Measurements from ENCODE around the gene AUTS2. TPM values are rescaled to one million over a fixed set of nuclear protein-coding genes. Genes with fewer than 3 reads are reported as not detected.
A peak's percentile ranks its signal among the peaks of the same experiment; 100 is the strongest.

The AUTS2 gene
- total and polyA plus RNA-seq, 10 of the 15 experiments (the other 5 are each of a cell fraction or from before 2014, with no cell fraction given) = 6.4 to 55.6 (median 21.6) TPM

DNA sequence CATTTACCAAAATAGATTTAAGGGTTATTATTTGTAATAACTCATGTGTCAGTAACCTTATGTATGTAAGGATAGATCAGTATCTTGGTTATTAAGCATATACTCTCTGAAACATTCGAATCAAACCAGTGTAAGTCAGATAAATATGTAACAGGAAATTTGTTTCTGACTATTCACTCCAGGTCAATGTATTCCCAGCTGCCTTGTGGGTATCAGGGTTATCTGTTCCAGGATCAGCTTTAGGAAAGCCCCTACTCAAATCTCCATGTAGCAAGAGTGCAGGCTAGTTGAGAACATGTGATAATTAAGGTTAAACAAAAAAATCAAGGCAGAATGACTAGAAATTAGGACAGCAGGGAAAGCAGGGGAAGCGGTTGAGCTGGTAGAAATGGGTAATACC is 201.7 kb downstream of the AUTS2 start (continued):
- TF ChIP-seq RB1 (IDR thresholded peaks at IDR 0.05; ENCODE audit: borderline replicate concordance) (no peak), SIN3A (IDR thresholded peaks at IDR 0.05; ENCODE audit: low read depth, low read length) (no peak), STAT1 (conservative IDR thresholded peaks at IDR 0.05) (no peak), CHD1 (IDR thresholded peaks at IDR 0.05; ENCODE audit: low read depth, low read length) (no peak), HDAC2 (IDR thresholded peaks at IDR 0.05) (no peak), PAX8 (IDR thresholded peaks at IDR 0.05) (no peak), KDM1A (IDR thresholded peaks at IDR 0.05; ENCODE audit: borderline replicate concordance) (no peak)
- TF ChIP-seq, protein P1, sequence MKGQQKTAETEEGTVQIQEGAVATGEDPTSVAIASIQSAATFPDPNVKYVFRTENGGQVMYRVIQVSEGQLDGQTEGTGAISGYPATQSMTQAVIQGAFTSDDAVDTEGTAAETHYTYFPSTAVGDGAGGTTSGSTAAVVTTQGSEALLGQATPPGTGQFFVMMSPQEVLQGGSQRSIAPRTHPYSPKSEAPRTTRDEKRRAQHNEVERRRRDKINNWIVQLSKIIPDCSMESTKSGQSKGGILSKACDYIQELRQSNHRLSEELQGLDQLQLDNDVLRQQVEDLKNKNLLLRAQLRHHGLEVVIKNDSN (IDR thresholded peaks at IDR 0.05; ENCODE audit: borderline replicate concordance, extremely low read length, insufficient read depth, low read depth, low read length) = no peak
- TF ChIP-seq, protein P2, sequence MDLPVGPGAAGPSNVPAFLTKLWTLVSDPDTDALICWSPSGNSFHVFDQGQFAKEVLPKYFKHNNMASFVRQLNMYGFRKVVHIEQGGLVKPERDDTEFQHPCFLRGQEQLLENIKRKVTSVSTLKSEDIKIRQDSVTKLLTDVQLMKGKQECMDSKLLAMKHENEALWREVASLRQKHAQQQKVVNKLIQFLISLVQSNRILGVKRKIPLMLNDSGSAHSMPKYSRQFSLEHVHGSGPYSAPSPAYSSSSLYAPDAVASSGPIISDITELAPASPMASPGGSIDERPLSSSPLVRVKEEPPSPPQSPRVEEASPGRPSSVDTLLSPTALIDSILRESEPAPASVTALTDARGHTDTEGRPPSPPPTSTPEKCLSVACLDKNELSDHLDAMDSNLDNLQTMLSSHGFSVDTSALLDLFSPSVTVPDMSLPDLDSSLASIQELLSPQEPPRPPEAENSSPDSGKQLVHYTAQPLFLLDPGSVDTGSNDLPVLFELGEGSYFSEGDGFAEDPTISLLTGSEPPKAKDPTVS (IDR thresholded peaks at IDR 0.05; ENCODE audit: low read depth, low read length) = no peak

DNA sequence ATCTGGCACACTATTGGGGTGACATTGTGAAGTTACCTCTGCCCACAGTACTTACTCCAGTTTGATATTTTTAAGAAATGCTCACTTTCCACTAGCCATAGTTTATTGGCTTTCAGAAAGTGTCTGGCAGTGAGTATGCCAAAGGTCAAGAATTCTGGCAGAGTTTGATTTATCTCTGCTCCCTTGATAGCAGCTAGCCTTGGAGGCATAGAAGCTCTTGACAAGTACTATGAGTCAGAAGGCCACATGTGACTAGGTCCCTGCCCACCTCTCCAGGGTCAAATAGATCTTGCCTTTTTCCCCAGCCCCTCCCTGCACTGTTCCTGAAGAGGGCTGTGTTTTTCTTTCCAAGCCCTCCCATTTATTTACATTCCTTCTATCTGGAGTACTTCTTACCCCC is 202.2 kb downstream of the AUTS2 start:
- no peaks in the 10 kb centered on the region for H3K9me3 ChIP-seq (replicated peaks; ENCODE audit: control insufficient read depth, insufficient read depth, low read length)
- H3K4me3 ChIP-seq = no peak overlapping the region
- no TSS peak for BruUV-seq (replicated peaks)
- ChIA-PET SMC1A (ENCODE audit: uncharacterized antibody, unreplicated experiment) (interaction anchor here (0.6 to 10.5 kb wide), 20 partner anchors 19 to 373 kb away, joined by 3 to 103 read pairs (median 5); no protein-coding TSS in a partner anchor), RAD21 (ENCODE audit: unreplicated experiment) (interaction anchor here (0.5 to 7.3 kb wide), 15 partner anchors 9 to 466 kb away, joined by 3 to 86 read pairs (median 3); no protein-coding TSS in a partner anchor), CTCF (interaction anchor here (1.0 to 2.4 kb wide), 13 partner anchors 10 to 898 kb away, joined by 3 to 11 read pairs (median 5); no protein-coding TSS in a partner anchor), POLR2A (interaction anchor here (1.3 to 2.5 kb wide), 3 partner anchors 22 to 43 kb away, joined by 3 to 10 read pairs (median 3); no protein-coding TSS in a partner anchor)
- H2AFZ ChIP-seq (ENCODE audit: control insufficient read depth, low read depth, low read length) = no peak overlapping the region
- H3K27ac ChIP-seq (ENCODE audit: control insufficient read depth, insufficient read depth) = no peak overlapping the region
- H3K36me3 ChIP-seq (ENCODE audit: control insufficient read depth in 2 of 2, insufficient read depth in 2 of 2, low read length in 1 of 2) = no peaks in the 10 kb centered on the region
- TF ChIP-seq, protein P3, sequence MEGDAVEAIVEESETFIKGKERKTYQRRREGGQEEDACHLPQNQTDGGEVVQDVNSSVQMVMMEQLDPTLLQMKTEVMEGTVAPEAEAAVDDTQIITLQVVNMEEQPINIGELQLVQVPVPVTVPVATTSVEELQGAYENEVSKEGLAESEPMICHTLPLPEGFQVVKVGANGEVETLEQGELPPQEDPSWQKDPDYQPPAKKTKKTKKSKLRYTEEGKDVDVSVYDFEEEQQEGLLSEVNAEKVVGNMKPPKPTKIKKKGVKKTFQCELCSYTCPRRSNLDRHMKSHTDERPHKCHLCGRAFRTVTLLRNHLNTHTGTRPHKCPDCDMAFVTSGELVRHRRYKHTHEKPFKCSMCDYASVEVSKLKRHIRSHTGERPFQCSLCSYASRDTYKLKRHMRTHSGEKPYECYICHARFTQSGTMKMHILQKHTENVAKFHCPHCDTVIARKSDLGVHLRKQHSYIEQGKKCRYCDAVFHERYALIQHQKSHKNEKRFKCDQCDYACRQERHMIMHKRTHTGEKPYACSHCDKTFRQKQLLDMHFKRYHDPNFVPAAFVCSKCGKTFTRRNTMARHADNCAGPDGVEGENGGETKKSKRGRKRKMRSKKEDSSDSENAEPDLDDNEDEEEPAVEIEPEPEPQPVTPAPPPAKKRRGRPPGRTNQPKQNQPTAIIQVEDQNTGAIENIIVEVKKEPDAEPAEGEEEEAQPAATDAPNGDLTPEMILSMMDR (IDR thresholded peaks at IDR 0.05 in 2 of 3, conservative IDR thresholded peaks at IDR 0.05 in 1 of 3; ENCODE audit: control insufficient read depth in 2 of 3, extremely low read depth in 1 of 3, insufficient read depth in 1 of 3, low read depth in 3 of 3, low read length in 3 of 3) = no peak
- TF ChIP-seq NR2F1 (conservative IDR thresholded peaks at IDR 0.05) = 0 out of 2 replicates have a peak, but pooled peaks have one; percentile 20
- peak; percentile 39; the same call in 1 of the 2 replicates for TF ChIP-seq RAD51 (IDR thresholded peaks at IDR 0.05)
- no peaks in the 10 kb centered on the region for H4K20me1 ChIP-seq (ENCODE audit: control insufficient read depth, insufficient read depth)
- peaks cover 39% of the 10 kb centered on the region for H3K4me1 ChIP-seq (ENCODE audit: control insufficient read depth, insufficient read depth, low read length)
- no peaks in the 10 kb centered on the region; the same call in none of the 2 replicates for H3K79me2 ChIP-seq (ENCODE audit: control insufficient read depth, insufficient read depth, low read length)
- no peak overlapping the region for H3K4me2 ChIP-seq (ENCODE audit: control insufficient read depth, insufficient read depth)
- ATAC-seq (no peak), DNase-seq (ENCODE audit: low read depth, low spot score) (no peak), FAIRE-seq (no peak)
- H3K27me3 ChIP-seq (replicated peaks in 1 of 2; ENCODE audit: control insufficient read depth in 2 of 2, insufficient read depth in 2 of 2, low read length in 1 of 2) = no peaks in the 10 kb centered on the region
- in situ Hi-C loops (cut with MboI) (loop anchor here (5.0 kb wide), 1 partner anchor 193 kb away; no protein-coding TSS in a partner anchor), intact Hi-C loops (cut with micrococcal nuclease; ENCODE audit: unreplicated experiment) (loop anchor here (5.0 to 10.0 kb wide), 3 partner anchors 107 to 964 kb away; no protein-coding TSS in a partner anchor)
- no peak overlapping the region for H3K9ac ChIP-seq (ENCODE audit: control insufficient read depth, insufficient read depth, low read length)

All from GM12878 (cell line).